K562 (cell line): Measurements from ENCODE around the gene ABCA7. TPM values are rescaled to one million over a fixed set of nuclear protein-coding genes. Genes with fewer than 3 reads are reported as not detected.

ENCODE experiments used
- BRF2 ChIP-seq: IDR thresholded peaks from 3 replicates; pipeline ENCODE4 v1.6.1; 2011; ENCODE audit warnings: borderline replicate concordance, mild to moderate bottlenecking; ENCODE audit not compliant: insufficient read length, insufficient read depth
- CAMTA2 ChIP-seq: fragments of 250-450 bp; sonication (Bioruptor Pico); conservative IDR thresholded peaks from 2 replicates; pipeline ENCODE4 v1.5.1; 2022
- CREB5 ChIP-seq: fragments of 250-450 bp; sonication (Bioruptor Pico); IDR thresholded peaks from 2 replicates; pipeline ENCODE4 v1.5.0; 2020; ENCODE audit warnings: mild to moderate bottlenecking
- ELK1 ChIP-seq: sonication (generic); formaldehyde crosslinking; IDR thresholded peaks from 2 replicates; pipeline ENCODE4 v1.8.1; 2022; ENCODE audit warnings: missing genetic modification reagents
- HDGF ChIP-seq: fragments of 450-650 bp; IDR thresholded peaks from 2 replicates; pipeline ENCODE4 v1.6.1; 2016
- KLF16 ChIP-seq: IDR thresholded peaks from 2 replicates; pipeline ENCODE4 v1.6.1; 2016; ENCODE audit warnings: antibody characterized with exemption
- MAZ ChIP-seq, 2 experiments: fragments of 450-650 bp in 1 of 2; sonication (generic) in 1 of 2; formaldehyde crosslinking; IDR thresholded peaks in 1 of 2; conservative IDR thresholded peaks in 1 of 2; 2 replicates each; pipeline versions ENCODE4 v1.4.0 to v1.5.0; 2020; ENCODE audit warnings: mild to moderate bottlenecking in 1 of 2, missing genetic modification reagents in 1 of 2
- NCOA4 ChIP-seq: fragments of 450-650 bp; IDR thresholded peaks from 2 replicates; pipeline ENCODE4 v1.6.1; 2018; ENCODE audit warnings: mild to moderate bottlenecking; ENCODE audit not compliant: partially characterized antibody
- PHB2 ChIP-seq: fragments of 450-650 bp; IDR thresholded peaks from 2 replicates; pipeline ENCODE4 v1.6.1; 2017; ENCODE audit warnings: low read depth
- PHTF2 ChIP-seq: fragments of 250-450 bp; sonication (Bioruptor Pico); IDR thresholded peaks from 2 replicates; pipeline ENCODE4 v1.5.0; 2021; ENCODE audit warnings: mild to moderate bottlenecking
- PTBP1 ChIP-seq: fragments of 200-400 bp; formaldehyde crosslinking; IDR thresholded peaks from 2 replicates; pipeline ENCODE4 v1.6.1; 2017; ENCODE audit warnings: low read depth, low read length
- RBM22 ChIP-seq: fragments of 200-400 bp; formaldehyde crosslinking; IDR thresholded peaks from 2 replicates; pipeline ENCODE4 v1.6.1; 2018; ENCODE audit warnings: low read length, low read depth; ENCODE audit not compliant: poor library complexity, severe bottlenecking
- RNF219 ChIP-seq: fragments of 250-450 bp; sonication (Bioruptor Pico); IDR thresholded peaks from 2 replicates; pipeline ENCODE4 v1.5.0; 2022; ENCODE audit warnings: mild to moderate bottlenecking
- TAF7 ChIP-seq: fragments of 450-650 bp; IDR thresholded peaks from 2 replicates; pipeline ENCODE4 v1.6.1; 2016; ENCODE audit warnings: missing genetic modification characterization, missing compliant biosample characterization
- ZBTB17 ChIP-seq: fragments of 450-650 bp; formaldehyde crosslinking; IDR thresholded peaks from 2 replicates; pipeline ENCODE4 v1.4.0; 2020; ENCODE audit warnings: mild to moderate bottlenecking
- ZNF316 ChIP-seq: fragments of 450-650 bp; IDR thresholded peaks from 2 replicates; pipeline ENCODE4 v1.6.1; 2016
- ZNF551 ChIP-seq: fragments of 250-450 bp; sonication (Bioruptor Pico); IDR thresholded peaks from 2 replicates; pipeline ENCODE4 v1.5.0; 2021; ENCODE audit warnings: mild to moderate bottlenecking, moderate library complexity
- ZNF592 ChIP-seq: fragments of 450-650 bp; IDR thresholded peaks from 2 replicates; pipeline ENCODE4 v1.6.1; 2017; ENCODE audit warnings: antibody characterized with exemption, mild to moderate bottlenecking
- ZNF668 ChIP-seq: fragments of 250-450 bp; sonication (Bioruptor Pico); IDR thresholded peaks from 2 replicates; pipeline ENCODE4 v1.8.0; 2022; ENCODE audit warnings: mild to moderate bottlenecking, inconsistent platforms
- polyA plus RNA-seq, 8 experiments: library from polyadenylated mRNA; depleted of rRNA in 4 of 8; stranded (reverse) in 5 of 8; unstranded in 3 of 8; fragments of >200 nt; fragmentation: Nextera tagmentation in 2 of 8; fragmentation: Illumina TruSeq in 1 of 8; extraction: Ambion mirVana in 2 of 8; extraction: Trizol in 1 of 8; gene quantifications; 2 replicates each; pipeline versions ENCODE4 v1.2.1 to v1.2.3, GENCODE V29; 2011 to 2014; ENCODE audit warnings: inconsistent platforms in 1 of 8, missing spikeins in 1 of 8
- total RNA-seq, 7 experiments: library from RNA; depleted of rRNA in 6 of 7; stranded (reverse); fragments of >200 nt in 6 of 7; fragmentation: Illumina TruSeq in 2 of 7; extraction: Trizol in 2 of 7; gene quantifications; 2 replicates each; pipeline versions ENCODE4 v1.2.1 to v1.2.3, GENCODE V29; 2011 to 2021; ENCODE audit warnings: low replicate concordance in 1 of 7

Gene ABCA7
- total and polyA plus RNA-seq, 9 of the 15 experiments (the other 6 are each of a cell fraction or from before 2014, with no cell fraction given): 2.3 to 96.1 (median 31.2) TPM

GRCh38 chr19:1040476-1041271, 767 bp downstream of the ABCA7 start (continued):
- TF ChIP-seq ZBTB17 (CRISPR knock-in tag) (no peak), CAMTA2 (CRISPR knock-in tag) (no peak), RNF219 (CRISPR knock-in tag) (no peak), BRF2 (no peak), PHB2 (no peak), KLF16 (0 out of 2 replicates have a peak, but pooled peaks have one; percentile 63), ZNF592 (no peak), HDGF (peak; percentile 96), CREB5 (CRISPR knock-in tag) (no peak), RBM22 (no peak), PHTF2 (CRISPR knock-in tag) (no peak), ELK1 (CRISPR knock-in tag) (no peak), PTBP1 (peak; percentile 98), NCOA4 (peak; percentile 73), ZNF668 (CRISPR knock-in tag) (no peak), TAF7 (tag) (no peak), ZNF551 (CRISPR knock-in tag) (no peak), ZNF316 (no peak), MAZ (CRISPR knock-in tag; conservative IDR thresholded peaks at IDR 0.05 in 1 of 2, IDR thresholded peaks at IDR 0.05 in 1 of 2) (peak in 1 of 2 experiments; percentile 61; a peak in 1 of 4 replicates)
